Hindlimb muscle (tissue), 1 donor: ENCODE results near the gene TNK2. TPM values are rescaled to one million over a fixed set of nuclear protein-coding genes. Genes with fewer than 3 reads are reported as not detected.
A peak's percentile ranks its signal among the peaks of the same experiment; 100 is the strongest.
"Not testable (repeated sequence)": the region's sequence is repeated elsewhere in the genome, so short reads cannot be mapped to it uniquely, and the experiment has no call there.

Experiments used
- DNase-seq: peaks from one replicate; pipeline ENCODE4 v3.0.0-alpha.2; 2013
- polyA plus RNA-seq: library from polyadenylated mRNA; unstranded; fragments of 120-200 nt; gene quantifications from one replicate; pipeline ENCODE4 v1.2.1, GENCODE V29; 2013; ENCODE audit not compliant: insufficient read length

The TNK2 gene
- polyA plus RNA-seq, 1 donor = 170 TPM

GRCh38 chr3:195869413-195870001, 38.8 kb downstream of the TNK2 start:
- DNase-seq = peak; percentile 26

- DNase-seq = no peak
Observed at GRCh38 chr3:195868866-195869412, 39.4 kb downstream of the TNK2 start.

GRCh38 chr3:195868336-195868865, 40.0 kb downstream of the TNK2 start:
- DNase-seq = no peak

- DNase-seq = no peak
Observed at GRCh38 chr3:195867631-195868335, 40.6 kb downstream of the TNK2 start.

GRCh38 chr3:195866686-195867511, 41.5 kb downstream of the TNK2 start:
- no peak for DNase-seq

GRCh38 chr3:195865752-195866151, 42.6 kb downstream of the TNK2 start:
- no peak for DNase-seq

GRCh38 chr3:195863121-195864061, 45.0 kb downstream of the TNK2 start:
- peak; percentile 84 for DNase-seq

- not testable (repeated sequence) for DNase-seq
Observed at GRCh38 chr3:195862318-195862717, 46.0 kb downstream of the TNK2 start.

- no peak for DNase-seq
Observed at GRCh38 chr3:195860456-195860855, 47.9 kb downstream of the TNK2 start.

GRCh38 chr3:195859846-195860411, 48.4 kb downstream of the TNK2 start:
- DNase-seq = no peak

GRCh38 chr3:195859061-195859845, 49.1 kb downstream of the TNK2 start:
- peak; percentile 59 for DNase-seq

GRCh38 chr3:195856410-195857084, 51.8 kb downstream of the TNK2 start:
- DNase-seq = no peak

GRCh38 chr3:195855471-195856409, 52.6 kb downstream of the TNK2 start:
- no peak for DNase-seq

- no peak for DNase-seq
Observed at GRCh38 chr3:195854628-195855294, 53.6 kb downstream of the TNK2 start.

- no peak for DNase-seq
Observed at GRCh38 chr3:195853996-195854395, 54.4 kb downstream of the TNK2 start.

- no peak for DNase-seq
Observed at GRCh38 chr3:195853036-195853435, 55.3 kb downstream of the TNK2 start.

- DNase-seq = peak; percentile 90
Observed at GRCh38 chr3:195850857-195851543, 57.4 kb downstream of the TNK2 start.
